ENCODE data around the gene TIPARP.

The TIPARP gene

GRCh38 chr3:156693166-156693565 lies 18.8 kb downstream of the TIPARP start:
- CTCF ChIA-PET = interaction anchor here (0.6 kb wide), 1 partner anchor 125 kb away, joined by 3 read pairs; no protein-coding TSS in a partner anchor
- H3K27ac ChIP-seq = no peak overlapping the region
- no peak for DNase-seq (ENCODE audit: low spot score)
- TF ChIP-seq CTCF (conservative IDR thresholded peaks at IDR 0.05; ENCODE audit: low read depth) = no peak
- POLR2A ChIA-PET (ENCODE audit: low non-redundant PET) = no interaction called here

GRCh38 chr3:156694536-156694935 lies 20.1 kb downstream of the TIPARP start:
- no peak overlapping the region for H3K27ac ChIP-seq
- no peak for DNase-seq (ENCODE audit: low spot score)
- TF ChIP-seq CTCF (conservative IDR thresholded peaks at IDR 0.05; ENCODE audit: low read depth) = no peak
- CTCF ChIA-PET = no interaction called here
- POLR2A ChIA-PET (ENCODE audit: low non-redundant PET) = no interaction called here

- ChIA-PET POLR2A (ENCODE audit: low non-redundant PET) (interaction anchor here (0.6 kb wide), 1 partner anchor 19 kb away, joined by 3 read pairs; no protein-coding TSS in a partner anchor), CTCF (interaction anchor here (0.6 to 1.2 kb wide), 4 partner anchors 27 to 380 kb away, joined by 3 to 5 read pairs (median 4); no protein-coding TSS in a partner anchor)
- no peak for DNase-seq (ENCODE audit: low spot score)
- no peak overlapping the region for H3K27ac ChIP-seq
- TF ChIP-seq CTCF (conservative IDR thresholded peaks at IDR 0.05; ENCODE audit: low read depth) = no peak
These were observed 28.0 kb downstream of the TIPARP start for GRCh38 chr3:156702367-156702766.

DNA sequence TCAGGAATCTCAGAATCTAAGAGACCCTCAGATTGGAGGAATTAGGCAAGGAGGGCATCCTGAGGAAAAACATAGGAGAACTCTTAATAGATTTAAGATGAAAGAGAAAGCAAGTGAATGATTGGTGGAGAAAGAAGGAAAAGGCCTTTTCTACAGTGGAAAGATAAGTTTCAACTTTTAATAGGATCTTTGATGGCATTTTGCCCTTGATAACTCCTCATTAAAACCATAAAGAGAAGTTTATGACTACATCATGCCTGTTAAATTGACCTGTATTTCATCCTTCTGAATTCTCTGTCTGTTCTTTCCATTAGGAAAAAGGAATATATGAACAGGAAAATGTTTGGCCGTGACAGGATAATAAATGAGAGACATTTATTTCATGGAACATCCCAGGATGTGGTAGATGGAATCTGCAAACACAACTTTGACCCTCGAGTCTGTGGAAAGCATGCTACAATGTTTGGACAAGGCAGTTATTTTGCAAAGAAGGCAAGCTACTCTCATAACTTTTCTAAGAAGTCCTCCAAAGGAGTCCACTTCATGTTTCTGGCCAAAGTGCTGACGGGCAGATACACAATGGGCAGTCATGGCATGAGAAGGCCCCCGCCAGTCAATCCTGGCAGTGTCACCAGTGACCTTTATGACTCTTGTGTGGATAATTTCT lies 30.1 kb downstream of the TIPARP start:
- ChIA-PET POLR2A (ENCODE audit: low non-redundant PET) (no interaction called here), CTCF (no interaction called here)
- H3K27ac ChIP-seq = no peak overlapping the region; the same call in 1 of the 2 replicates
- TF ChIP-seq CTCF (conservative IDR thresholded peaks at IDR 0.05; ENCODE audit: low read depth) = no peak
- DNase-seq (ENCODE audit: low spot score) = no peak

DNA sequence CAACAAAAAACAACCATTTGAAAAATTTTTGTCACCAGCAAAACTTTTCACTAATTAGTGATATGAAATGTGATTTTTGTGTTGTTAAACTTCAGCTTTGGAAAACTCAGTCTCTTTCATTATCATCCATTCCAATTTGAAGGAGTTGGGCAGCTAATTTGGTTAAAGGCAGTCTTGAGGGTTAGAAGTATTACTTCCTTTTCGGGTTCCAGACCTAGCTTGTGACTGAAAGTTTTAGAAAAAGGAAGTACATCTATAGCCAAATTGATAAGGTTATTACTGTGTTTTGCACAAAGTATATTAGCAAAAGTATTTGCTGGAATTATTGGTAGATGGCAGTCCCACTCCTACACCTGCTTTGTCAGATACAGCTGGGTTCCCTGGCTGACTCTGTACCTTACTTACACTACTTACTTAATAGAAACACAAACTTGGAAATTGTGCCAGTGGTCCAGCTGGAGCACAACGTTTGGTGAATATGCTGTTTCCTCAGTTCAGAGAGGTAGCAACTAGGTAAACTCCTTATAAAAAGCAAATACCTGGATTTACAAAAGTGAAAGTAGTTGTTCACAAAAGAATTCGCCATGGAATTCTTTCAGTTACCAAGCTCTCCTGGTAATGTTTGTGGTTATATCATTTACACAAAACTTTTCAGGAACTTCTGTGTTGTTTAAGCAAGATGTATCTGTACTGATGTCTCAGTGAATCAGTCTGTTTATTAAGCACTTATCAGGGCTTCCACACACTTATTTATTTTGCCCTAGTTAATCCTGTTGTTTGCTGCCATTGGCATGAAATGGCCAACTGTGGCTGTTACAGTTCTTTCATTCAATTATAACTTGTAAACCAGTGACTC lies 31.6 kb downstream of the TIPARP start:
- no peak for DNase-seq (ENCODE audit: low spot score)
- no peak overlapping the region for H3K27ac ChIP-seq
- CTCF ChIA-PET = no interaction called here
- POLR2A ChIA-PET (ENCODE audit: low non-redundant PET) = no interaction called here
- TF ChIP-seq CTCF (conservative IDR thresholded peaks at IDR 0.05; ENCODE audit: low read depth) = no peak

- peak overlapping the region; percentile 76 for H3K27ac ChIP-seq
- POLR2A ChIA-PET (ENCODE audit: low non-redundant PET) = no interaction called here
- DNase-seq (ENCODE audit: low spot score) = no peak
- CTCF ChIA-PET = no interaction called here
- no peak for TF ChIP-seq CTCF (conservative IDR thresholded peaks at IDR 0.05; ENCODE audit: low read depth)
These were observed 33.2 kb downstream of the TIPARP start for GRCh38 chr3:156707588-156707987.
